Measurements from ENCODE around the gene ZNF536. TPM values are rescaled to one million over a fixed set of nuclear protein-coding genes. Genes with fewer than 3 reads are reported as not detected.

ZNF536 gene
- total RNA-seq, 1 experiment from 2014 or later: not detected

GRCh38 chr19:30358821-30359580 lies 13.2 kb upstream of the ZNF536 start:
- Histone ChIP-seq H3K79me1 (ENCODE audit: insufficient read depth, low read depth, low read length, poor library complexity, severe bottlenecking) (no peaks in the 10 kb centered on the region), H3K18ac (ENCODE audit: insufficient read length, low read depth, low read length) (peak overlapping the region; percentile 61), H3K14ac (ENCODE audit: insufficient read depth, low read length) (no peak overlapping the region), H3K79me2 (ENCODE audit: insufficient read depth, low read length) (no peaks in the 10 kb centered on the region), H2BK120ac (ENCODE audit: low read depth, low read length, poor library complexity, severe bottlenecking) (no peak overlapping the region), H2BK5ac (ENCODE audit: insufficient read length, low read length) (no peak overlapping the region), H4K91ac (ENCODE audit: insufficient read length, low read depth, low read length) (no peak overlapping the region), H3K9ac (ENCODE audit: extremely low read depth, insufficient read length, low read length) (no peak overlapping the region), H3K4me1 (ENCODE audit: insufficient read depth, low read length) (peaks cover 4% of the 10 kb centered on the region; the same call in 1 of the 2 replicates), H2BK12ac (ENCODE audit: insufficient read length, low read depth, low read length) (no peak overlapping the region), H2BK15ac (ENCODE audit: low read depth, low read length) (no peak overlapping the region), H4K5ac (ENCODE audit: insufficient read length, low read depth, low read length) (no peak overlapping the region), H2AFZ (ENCODE audit: low read length) (no peak overlapping the region), H2AK5ac (ENCODE audit: insufficient read length, low read length) (no peak overlapping the region), H3K9me3 (ENCODE audit: control insufficient read depth, low read depth, low read length) (no peaks in the 10 kb centered on the region), H3T11ph (ENCODE audit: low read length) (no peak overlapping the region), H3K4me2 (ENCODE audit: insufficient read depth, insufficient read length, low read length) (no peak overlapping the region), H3K4ac (ENCODE audit: low read depth, low read length) (no peak overlapping the region), H3K56ac (ENCODE audit: insufficient read length, low read depth, low read length) (no peak overlapping the region), H4K8ac (replicated peaks; ENCODE audit: insufficient read length, low read depth, low read length) (no peak overlapping the region), H3K27me3 (ENCODE audit: insufficient read depth, low read length) (no peaks in the 10 kb centered on the region), H2BK20ac (ENCODE audit: low read depth, low read length, poor library complexity, severe bottlenecking) (no peak overlapping the region), H4K20me1 (ENCODE audit: control insufficient read depth, insufficient read depth, insufficient read length) (no peaks in the 10 kb centered on the region), H3K27ac (ENCODE audit: insufficient read length, low read depth, low read length) (no peak overlapping the region), H3K23ac (ENCODE audit: insufficient read length, low read depth, low read length) (no peak overlapping the region), H3K23me2 (ENCODE audit: insufficient read length, low read depth, low read length, poor library complexity, severe bottlenecking) (no peaks in the 10 kb centered on the region)
- no peak for DNase-seq
- Mint-ChIP-seq H3K27me3 (ENCODE audit: low read depth) (peaks cover 2% of the 10 kb centered on the region; the same call in 1 of the 2 replicates), H3K9me3 (no peaks in the 10 kb centered on the region; a peak in 2 of 5 replicates), H3K36me3 (ENCODE audit: insufficient read depth in 1 of 3, low read depth in 3 of 3) (0 out of 7 replicates have a peak, but pooled peaks cover 0 to 1% (median 0%) of the 10 kb centered on the region in 3 experiments), H3K4me3 (no peak overlapping the region), H3K4me1 (peaks cover 13 to 19% of the 10 kb centered on the region in 2 experiments), H3K27ac (peak overlapping the region in 1 of 3 experiments; percentile 25; a peak in 2 of 7 replicates)
- no CpG with 5 or more reads among the region's 13 CpGs for WGBS (ENCODE audit: extremely low coverage, insufficient read length, low lambda C conversion rate)
- TF ChIP-seq CTCF (conservative IDR thresholded peaks at IDR 0.05): no peak

All from H9 (cell line).